Keratinocyte (primary cell): Measurements from ENCODE around the gene HHIPL2.
"Not testable (repeated sequence)": the region's sequence is repeated elsewhere in the genome, so short reads cannot be mapped to it uniquely, and the experiment has no call there.

Source experiments
- CTCF ChIP-seq, 3 experiments: IDR thresholded peaks in 1 of 3; conservative IDR thresholded peaks in 1 of 3; optimal IDR thresholded peaks in 1 of 3; 2 replicates in 2 of 3; 3 replicates in 1 of 3; pipeline versions ENCODE3 to v1.5.1; 2011; ENCODE audit warnings: low read length in 3 of 3, mild to moderate bottlenecking in 3 of 3, moderate library complexity in 2 of 3, control low read depth in 1 of 3, inconsistent platforms in 1 of 3; ENCODE audit not compliant: insufficient read depth in 2 of 3; ENCODE audit errors: extremely low read depth in 1 of 3
- EZH2 ChIP-seq: IDR thresholded peaks from one replicate; pipeline ENCODE4 v1.6.1; 2012; ENCODE audit warnings: inconsistent platforms, mild to moderate bottlenecking, low read length, moderate library complexity

GRCh38 chr1:222473717-222474116 lies 74.2 kb downstream of the HHIPL2 start:
- not testable (repeated sequence) for TF ChIP-seq EZH2; CTCF (optimal IDR thresholded peaks at IDR 0.05 in 1 of 3, IDR thresholded peaks at IDR 0.05 in 1 of 3, conservative IDR thresholded peaks at IDR 0.05 in 1 of 3; ENCODE audit: extremely low read depth in 1 of 3, insufficient read depth in 2 of 3, low read length in 3 of 3)
